Prostate gland (tissue), 2 donors: ENCODE results near the gene GALNT15. TPM values are rescaled to one million over a fixed set of nuclear protein-coding genes. Genes with fewer than 3 reads are reported as not detected.

Source experiments
- DNase-seq: peaks from one replicate; pipeline ENCODE4 v3.0.0-alpha.2; 2019; ENCODE audit warnings: low spot score
- H3K27ac ChIP-seq, 2 donors: fragments of 200-600 bp; sonication (generic); 2 replicates each; pipeline ENCODE4 v1.5.1; 2017 to 2019
- H3K27me3 ChIP-seq: fragments of 200-600 bp; sonication (generic); replicated peaks from 2 replicates; pipeline ENCODE4 v1.5.1; 2019; ENCODE audit not compliant: insufficient read depth
- H3K36me3 ChIP-seq, 2 donors: fragments of 200-600 bp; sonication (generic); 1 replicate in 1 of 2; 2 replicates in 1 of 2; pipeline versions ENCODE4 v1.5.1 to v1.8.1; 2017 to 2019
- H3K4me1 ChIP-seq: fragments of 200-600 bp; sonication (generic); replicated peaks from 2 replicates; pipeline ENCODE4 v1.5.1; 2019
- H3K4me3 ChIP-seq, 2 donors: fragments of 200-600 bp; sonication (generic); 2 replicates each; pipeline ENCODE4 v1.5.1; 2017 to 2019
- H3K9me3 ChIP-seq: fragments of 200-600 bp; sonication (generic); 2 replicates; pipeline ENCODE4 v1.5.1; 2017
- POLR2A ChIP-seq: fragments of 450-650 bp; IDR thresholded peaks from one replicate; pipeline ENCODE4 v1.6.1; 2016; ENCODE audit warnings: antibody characterized with exemption, mild to moderate bottlenecking
- POLR2AphosphoS5 ChIP-seq: sonication (generic); formaldehyde crosslinking; IDR thresholded peaks from one replicate; pipeline ENCODE4 v1.6.1; 2017; ENCODE audit warnings: antibody characterized with exemption
- WGBS: methylation state at CpG from one replicate; pipeline ENCODE4 v1.1.5; 2018; 5-methylcytosine and 5-hydroxymethylcytosine counted together
- intact Hi-C: fragments of 100-400 bp; cut with DNase I; formaldehyde crosslinking; loops from one replicate; pipeline ENCODE4 v1.14.2; 2022
- total RNA-seq, 2 donors: library from RNA; depleted of rRNA; stranded (reverse); fragments of >200 nt; gene quantifications; one replicate each; pipeline ENCODE4 v1.1.0, GENCODE V29; 2016
- TF ChIP-seq, protein P1 (sequence below), 4 experiments: fragments of 200-600 bp in 2 of 4; fragments of 450-650 bp in 2 of 4; sonication (generic) in 2 of 4; IDR thresholded peaks; 1 replicate in 3 of 4; 2 replicates in 1 of 4; pipeline ENCODE4 v1.5.1; 2016 to 2019; ENCODE audit warnings: antibody characterized with exemption in 4 of 4, mild to moderate bottlenecking in 2 of 4, moderate library complexity in 2 of 4

The GALNT15 gene
- total RNA-seq, 2 donors from 2014 or later: 6.0 to 7.6 TPM

DNA sequence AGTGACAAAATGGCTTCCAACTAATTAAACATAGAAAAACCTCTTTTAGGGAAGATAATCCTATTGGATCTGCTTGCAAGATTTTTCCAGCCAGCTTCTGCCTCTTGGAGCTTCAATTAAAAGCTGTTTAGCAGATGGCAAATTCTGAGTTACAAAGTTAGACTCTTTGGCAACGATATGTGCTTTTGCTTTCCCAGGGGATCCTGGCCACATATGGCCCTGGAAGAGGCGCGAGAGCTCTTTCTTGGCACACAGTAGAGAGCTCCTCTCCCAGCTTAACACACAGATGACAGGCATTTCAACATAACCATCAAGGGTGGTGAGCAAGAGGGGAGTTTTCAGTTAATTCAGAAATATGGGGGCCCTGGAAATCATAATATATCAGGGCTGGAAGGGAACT, 41.6 kb upstream of the GALNT15 start:
- Histone ChIP-seq H3K27me3 (no peaks in the 10 kb centered on the region), H3K36me3 (no peaks in the 10 kb centered on the region), H3K27ac (no peak overlapping the region), H3K4me3 (no peak overlapping the region), H3K9me3 (no peaks in the 10 kb centered on the region), H3K4me1 (no peaks in the 10 kb centered on the region)
- intact Hi-C loops: no loop called here
- TF ChIP-seq POLR2AphosphoS5 (no peak), POLR2A (no peak)
- TF ChIP-seq, protein P1, sequence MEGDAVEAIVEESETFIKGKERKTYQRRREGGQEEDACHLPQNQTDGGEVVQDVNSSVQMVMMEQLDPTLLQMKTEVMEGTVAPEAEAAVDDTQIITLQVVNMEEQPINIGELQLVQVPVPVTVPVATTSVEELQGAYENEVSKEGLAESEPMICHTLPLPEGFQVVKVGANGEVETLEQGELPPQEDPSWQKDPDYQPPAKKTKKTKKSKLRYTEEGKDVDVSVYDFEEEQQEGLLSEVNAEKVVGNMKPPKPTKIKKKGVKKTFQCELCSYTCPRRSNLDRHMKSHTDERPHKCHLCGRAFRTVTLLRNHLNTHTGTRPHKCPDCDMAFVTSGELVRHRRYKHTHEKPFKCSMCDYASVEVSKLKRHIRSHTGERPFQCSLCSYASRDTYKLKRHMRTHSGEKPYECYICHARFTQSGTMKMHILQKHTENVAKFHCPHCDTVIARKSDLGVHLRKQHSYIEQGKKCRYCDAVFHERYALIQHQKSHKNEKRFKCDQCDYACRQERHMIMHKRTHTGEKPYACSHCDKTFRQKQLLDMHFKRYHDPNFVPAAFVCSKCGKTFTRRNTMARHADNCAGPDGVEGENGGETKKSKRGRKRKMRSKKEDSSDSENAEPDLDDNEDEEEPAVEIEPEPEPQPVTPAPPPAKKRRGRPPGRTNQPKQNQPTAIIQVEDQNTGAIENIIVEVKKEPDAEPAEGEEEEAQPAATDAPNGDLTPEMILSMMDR (IDR thresholded peaks at IDR 0.05): no peak
- WGBS: 42% methylated on average over 3 of the region's 3 CpGs
- DNase-seq: no peak

DNA sequence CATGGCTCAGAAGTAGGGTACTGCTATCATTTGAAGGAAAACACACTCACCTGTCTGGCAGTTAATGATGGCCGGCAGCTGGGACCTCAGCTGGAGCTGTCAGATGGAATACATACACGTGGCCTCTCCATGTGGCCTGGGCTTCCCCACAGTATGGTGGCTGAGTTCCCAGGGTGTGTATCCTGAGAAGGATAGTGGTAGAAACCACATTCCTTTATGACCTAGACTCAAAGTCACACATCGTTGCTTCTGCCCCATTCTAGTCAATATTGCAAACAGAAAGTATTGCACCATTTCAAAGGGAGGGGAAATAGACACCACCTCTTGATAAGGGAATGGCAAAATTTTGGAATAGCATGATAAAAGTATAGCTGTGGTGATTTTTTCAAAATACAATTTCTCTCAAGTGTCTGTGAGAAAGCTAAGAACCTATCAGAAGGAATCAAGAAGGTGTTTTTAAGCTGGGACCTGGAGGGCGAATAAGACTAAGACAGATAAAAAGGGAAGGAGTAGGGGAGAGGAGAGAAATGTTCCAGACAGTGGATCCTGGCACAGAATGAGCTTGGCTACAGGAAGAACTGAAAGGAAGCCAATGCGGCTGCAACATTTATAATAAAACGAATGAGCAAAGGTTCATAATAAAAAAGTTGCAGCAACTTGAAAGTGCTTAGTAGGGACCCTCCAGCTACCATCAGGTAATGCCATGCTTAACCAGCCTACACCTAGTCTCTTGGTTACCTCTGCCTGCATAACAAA, 40.1 kb upstream of the GALNT15 start:
- intact Hi-C loops: no loop called here
- Histone ChIP-seq H3K9me3 (no peaks in the 10 kb centered on the region), H3K4me3 (no peak overlapping the region), H3K27ac (no peak overlapping the region), H3K4me1 (no peaks in the 10 kb centered on the region), H3K27me3 (no peaks in the 10 kb centered on the region), H3K36me3 (no peaks in the 10 kb centered on the region)
- 68% methylated on average over 6 of the region's 6 CpGs for WGBS
- DNase-seq: no peak
- no peak for TF ChIP-seq POLR2A
- TF ChIP-seq POLR2AphosphoS5: no peak
- TF ChIP-seq, protein P1 (IDR thresholded peaks at IDR 0.05): no peak

DNA sequence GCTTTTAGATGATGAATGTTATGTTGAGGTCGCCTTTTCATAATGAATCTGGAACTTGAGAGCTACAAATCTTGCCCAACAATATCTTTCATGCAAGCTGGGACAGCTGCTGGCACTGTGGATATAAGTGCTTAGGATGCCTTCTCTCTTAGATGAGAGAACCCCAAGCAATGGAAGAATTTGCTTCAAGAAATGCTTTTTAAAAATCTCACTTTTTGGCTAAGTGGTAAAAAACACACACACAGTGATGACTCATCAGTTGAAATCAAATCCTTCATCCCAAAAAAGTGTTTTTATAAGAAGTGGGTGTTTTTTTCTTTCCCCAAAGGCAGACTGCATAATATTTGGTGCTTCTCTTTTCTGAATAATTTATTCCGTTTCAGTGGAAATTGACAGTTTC, 38.4 kb upstream of the GALNT15 start:
- H3K9me3 ChIP-seq: no peaks in the 10 kb centered on the region
- H3K27me3 ChIP-seq: no peaks in the 10 kb centered on the region
- no peak overlapping the region for H3K4me3 ChIP-seq
- no peak for DNase-seq
- TF ChIP-seq POLR2A (no peak), POLR2AphosphoS5 (no peak)
- TF ChIP-seq, protein P1 (IDR thresholded peaks at IDR 0.05): no peak
- WGBS: 51% methylated on average over 2 of the region's 2 CpGs
- H3K27ac ChIP-seq: peak overlapping the region in 1 of 2 donors; percentile 60
- H3K4me1 ChIP-seq: no peaks in the 10 kb centered on the region
- no peaks in the 10 kb centered on the region for H3K36me3 ChIP-seq
- intact Hi-C loops: no loop called here

DNA sequence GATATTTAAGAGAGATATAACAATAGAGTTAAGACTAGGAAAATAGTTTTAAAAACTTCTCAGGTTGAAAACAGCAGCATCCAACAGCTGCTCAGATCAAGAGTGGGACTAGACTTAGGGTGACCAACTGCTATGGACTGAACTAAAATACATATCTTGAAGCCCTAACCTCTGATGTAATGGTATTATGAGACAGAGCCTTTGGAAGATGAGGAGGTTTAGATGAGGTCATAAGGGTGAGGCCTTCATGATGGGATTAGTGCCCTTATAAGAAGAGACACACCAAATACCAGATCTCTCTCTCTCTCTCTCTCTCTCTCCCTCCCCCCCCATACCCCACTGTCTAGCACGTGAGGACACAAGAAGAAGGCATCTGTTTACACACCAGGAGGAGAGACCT, 37.4 kb upstream of the GALNT15 start:
- 47% methylated on average over 1 of the region's 1 CpG for WGBS
- Histone ChIP-seq H3K4me1 (no peaks in the 10 kb centered on the region), H3K4me3 (no peak overlapping the region), H3K27me3 (no peaks in the 10 kb centered on the region), H3K27ac (peak overlapping the region; percentile 8 to 60), H3K36me3 (no peaks in the 10 kb centered on the region), H3K9me3 (no peaks in the 10 kb centered on the region)
- intact Hi-C loops: no loop called here
- TF ChIP-seq, protein P1 (IDR thresholded peaks at IDR 0.05): no peak
- TF ChIP-seq POLR2AphosphoS5 (no peak), POLR2A (no peak)
- no peak for DNase-seq

GRCh38 chr3:16137977-16138376, 36.5 kb upstream of the GALNT15 start:
- peak overlapping the region; percentile 8 to 60 for H3K27ac ChIP-seq
- intact Hi-C loops: no loop called here
- DNase-seq: no peak

More at GRCh38 chr3:16137977-16138376, 36.5 kb upstream of the GALNT15 start:
- Histone ChIP-seq H3K27me3 (no peaks in the 10 kb centered on the region), H3K36me3 (no peaks in the 10 kb centered on the region), H3K4me1 (no peaks in the 10 kb centered on the region), H3K9me3 (no peaks in the 10 kb centered on the region), H3K4me3 (no peak overlapping the region)
- TF ChIP-seq, protein P1 (IDR thresholded peaks at IDR 0.05): no peak
- TF ChIP-seq POLR2A (no peak), POLR2AphosphoS5 (no peak)
- 96% methylated on average over 6 of the region's 6 CpGs for WGBS
